K562 (cell line): ENCODE data around the gene RTL1. TPM values are rescaled to one million over a fixed set of nuclear protein-coding genes. Genes with fewer than 3 reads are reported as not detected.

Experiments
- DPF2 ChIP-seq: fragments of 450-650 bp; IDR thresholded peaks from 2 replicates; pipeline ENCODE4 v1.6.1; 2016
- IFI16 ChIP-seq: fragments of 250-450 bp; sonication (Bioruptor Pico); IDR thresholded peaks from 2 replicates; pipeline ENCODE4 v2.1.2; 2022; ENCODE audit warnings: mild to moderate bottlenecking, inconsistent platforms
- IRF1 ChIP-seq: sonication (generic); formaldehyde crosslinking; IDR thresholded peaks from 2 replicates; pipeline ENCODE4 v1.8.0; 2022; ENCODE audit warnings: missing genetic modification reagents, mild to moderate bottlenecking, borderline replicate concordance
- JUND ChIP-seq, 2 experiments: IDR thresholded peaks; 2 replicates in 1 of 2; 3 replicates in 1 of 2; pipeline ENCODE4 v1.6.1; 2011; ENCODE audit warnings: borderline replicate concordance in 2 of 2, low read depth in 2 of 2, low read length in 2 of 2, improper control_type of control experiment in 1 of 2, missing biosample characterization in 1 of 2, missing genetic modification characterization in 1 of 2, missing genetic modification reagents in 1 of 2
- KDM5B ChIP-seq: fragments of 200-600 bp; sonication (generic); IDR thresholded peaks from 2 replicates; pipeline ENCODE4 v1.6.1; 2012; ENCODE audit warnings: low read depth, mild to moderate bottlenecking, moderate library complexity, low read length, control low read depth, inconsistent platforms; ENCODE audit not compliant: insufficient replicate concordance
- KLF10 ChIP-seq: fragments of 250-450 bp; sonication (Bioruptor Pico); IDR thresholded peaks from 2 replicates; pipeline ENCODE4 v1.6.1; 2021; ENCODE audit warnings: matching md5 sums
- L3MBTL2 ChIP-seq: fragments of 450-650 bp; IDR thresholded peaks from 2 replicates; pipeline ENCODE4 v1.6.1; 2016; ENCODE audit warnings: mild to moderate bottlenecking, moderate library complexity
- MEIS2 ChIP-seq: fragments of 450-650 bp; IDR thresholded peaks from 2 replicates; pipeline ENCODE4 v1.6.1; 2014; ENCODE audit warnings: mild to moderate bottlenecking; ENCODE audit not compliant: partially characterized antibody
- MTF1 ChIP-seq: fragments of 250-450 bp; sonication (Bioruptor Pico); IDR thresholded peaks from 2 replicates; pipeline ENCODE4 v1.9.0; 2021; ENCODE audit warnings: moderate library complexity, mild to moderate bottlenecking, inconsistent platforms, borderline replicate concordance
- MYBL2 ChIP-seq, 2 experiments: fragments of 450-650 bp in 1 of 2; sonication (generic) in 1 of 2; formaldehyde crosslinking in 1 of 2; IDR thresholded peaks; 2 replicates each; pipeline versions ENCODE4 v1.6.1 to v1.8.1; 2017 to 2022; ENCODE audit warnings: borderline replicate concordance in 1 of 2, inconsistent platforms in 1 of 2, low read depth in 1 of 2, mild to moderate bottlenecking in 1 of 2, missing genetic modification reagents in 1 of 2, moderate library complexity in 1 of 2
- NUFIP1 ChIP-seq: fragments of 450-650 bp; IDR thresholded peaks from 2 replicates; pipeline ENCODE4 v1.6.1; 2018; ENCODE audit not compliant: partially characterized antibody
- PHB ChIP-seq: fragments of 250-450 bp; sonication (Bioruptor Pico); IDR thresholded peaks from 2 replicates; pipeline ENCODE4 v1.5.0; 2021
- POLR3G ChIP-seq: IDR thresholded peaks from 2 replicates; pipeline ENCODE4 v1.6.1; 2011; ENCODE audit not compliant: insufficient read length, insufficient replicate concordance; ENCODE audit errors: extremely low read depth
- RAD51 ChIP-seq: fragments of 450-650 bp; IDR thresholded peaks from 2 replicates; pipeline ENCODE4 v1.7.1; 2016; ENCODE audit warnings: low read depth, mild to moderate bottlenecking, borderline replicate concordance
- RFX1 ChIP-seq: fragments of 450-650 bp; IDR thresholded peaks from 2 replicates; pipeline ENCODE4 v1.6.1; 2016; ENCODE audit warnings: mild to moderate bottlenecking, moderate library complexity
- SUPT5H ChIP-seq: fragments of 450-650 bp; IDR thresholded peaks from 2 replicates; pipeline ENCODE4 v1.6.1; 2016
- TCF7 ChIP-seq: sonication (generic); IDR thresholded peaks from 2 replicates; pipeline ENCODE4 v1.6.1; 2016; ENCODE audit warnings: antibody characterized with exemption, borderline replicate concordance
- XRCC3 ChIP-seq: fragments of 450-650 bp; IDR thresholded peaks from 2 replicates; pipeline ENCODE4 v1.6.1; 2017; ENCODE audit warnings: mild to moderate bottlenecking, moderate library complexity
- ZNF143 ChIP-seq: sonication (generic); formaldehyde crosslinking; IDR thresholded peaks from 2 replicates; pipeline ENCODE4 v1.9.0; 2022; ENCODE audit warnings: mild to moderate bottlenecking, missing genetic modification reagents
- ZNF165 ChIP-seq: fragments of 250-450 bp; sonication (Bioruptor Pico); IDR thresholded peaks from 2 replicates; pipeline ENCODE4 v1.4.0; 2020; ENCODE audit warnings: borderline replicate concordance
- ZNF175 ChIP-seq: fragments of 200-800 bp; sonication (Bioruptor generic); IDR thresholded peaks from 2 replicates; pipeline ENCODE4 v1.6.1; 2016; ENCODE audit warnings: low read depth, mild to moderate bottlenecking, missing genetic modification characterization, missing compliant biosample characterization
- ZNF24 ChIP-seq: fragments of 450-650 bp; IDR thresholded peaks from 2 replicates; pipeline ENCODE4 v1.6.1; 2016
- ZNF436 ChIP-seq: fragments of 250-450, 450-650 bp; sonication (Bioruptor Pico); formaldehyde crosslinking; IDR thresholded peaks from 2 replicates; pipeline ENCODE4 v1.7.0; 2020; ENCODE audit warnings: mild to moderate bottlenecking
- polyA plus RNA-seq, 8 experiments: library from polyadenylated mRNA; depleted of rRNA in 4 of 8; stranded (reverse) in 5 of 8; unstranded in 3 of 8; fragments of >200 nt; fragmentation: Nextera tagmentation in 2 of 8; fragmentation: Illumina TruSeq in 1 of 8; extraction: Ambion mirVana in 2 of 8; extraction: Trizol in 1 of 8; gene quantifications; 2 replicates each; pipeline versions ENCODE4 v1.2.1 to v1.2.3, GENCODE V29; 2011 to 2014; ENCODE audit warnings: inconsistent platforms in 1 of 8, missing spikeins in 1 of 8
- total RNA-seq, 7 experiments: library from RNA; depleted of rRNA in 6 of 7; stranded (reverse); fragments of >200 nt in 6 of 7; fragmentation: Illumina TruSeq in 2 of 7; extraction: Trizol in 2 of 7; gene quantifications; 2 replicates each; pipeline versions ENCODE4 v1.2.1 to v1.2.3, GENCODE V29; 2011 to 2021; ENCODE audit warnings: low replicate concordance in 1 of 7
- TF ChIP-seq, protein P1 (sequence below): sonication (generic); formaldehyde crosslinking; IDR thresholded peaks from 2 replicates; pipeline ENCODE4 v1.8.0; 2022; ENCODE audit warnings: mild to moderate bottlenecking, missing genetic modification reagents

Gene RTL1
- total and polyA plus RNA-seq, 9 of the 15 experiments (the other 6 are each of a cell fraction or from before 2014, with no cell fraction given): not detected

DNA sequence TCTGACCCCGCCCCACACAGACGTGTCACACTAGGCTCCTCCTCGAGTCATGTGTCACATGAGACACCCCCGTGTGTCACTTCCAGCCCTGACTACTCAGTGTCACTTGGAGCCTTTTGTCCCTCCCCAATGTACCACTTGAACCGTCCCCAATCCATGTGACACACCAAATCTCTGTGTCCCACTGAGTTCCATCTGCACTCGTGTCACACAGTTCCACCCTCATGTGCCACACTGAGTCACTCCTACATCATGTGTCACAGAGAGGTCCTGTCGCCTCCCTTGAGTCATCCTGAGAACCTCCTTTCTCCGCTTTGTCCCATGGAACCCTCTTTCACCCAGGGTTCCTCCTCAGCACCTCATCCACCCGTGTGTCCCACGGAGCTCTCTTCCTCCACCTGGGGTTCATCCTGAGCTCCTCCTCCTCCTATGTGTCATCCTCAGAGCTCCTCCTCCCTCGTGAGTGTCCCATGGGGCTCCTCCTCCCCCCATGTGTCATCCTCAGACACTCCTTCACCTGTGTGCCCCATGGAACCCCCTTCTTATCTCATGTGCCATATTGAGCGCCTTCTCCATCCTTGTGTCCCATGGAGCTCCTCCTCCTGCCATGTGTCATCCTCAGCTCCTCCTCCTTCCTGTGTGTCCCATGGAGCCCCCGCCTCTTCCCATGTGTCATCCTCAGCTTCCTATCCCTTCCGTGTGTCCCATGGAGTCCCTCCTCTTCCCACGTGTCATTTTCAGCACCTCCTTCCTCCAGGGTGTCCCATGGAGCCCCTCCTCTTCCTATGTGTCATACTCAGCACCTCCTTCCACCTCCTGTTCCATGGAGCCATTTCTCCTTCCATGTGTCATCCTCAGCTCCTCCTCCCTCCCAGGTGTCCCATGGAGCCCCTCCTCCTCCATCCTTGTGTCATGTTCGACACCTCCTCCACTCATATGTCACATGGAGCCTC lies 32.0 kb downstream of the RTL1 start (continued):
- TF ChIP-seq IFI16 (no peak), POLR3G (no peak), ZNF24 (no peak), NUFIP1 (no peak), ZNF436 (CRISPR knock-in tag) (no peak), TCF7 (no peak), DPF2 (peak; percentile 70), L3MBTL2 (peak; percentile 74), PHB (CRISPR knock-in tag) (no peak), MEIS2 (peak; percentile 45), XRCC3 (no peak), RAD51 (no peak), IRF1 (CRISPR knock-in tag) (no peak), ZNF175 (CRISPR knock-in tag) (no peak), KDM5B (no peak), ZNF143 (CRISPR knock-in tag) (no peak), RFX1 (no peak), ZNF165 (CRISPR knock-in tag) (no peak), KLF10 (CRISPR knock-in tag) (no peak), JUND (IDR thresholded peaks at IDR 0.05; ENCODE audit: borderline replicate concordance, low read depth, low read length) (peak; percentile 72), JUND (tag; IDR thresholded peaks at IDR 0.05; ENCODE audit: borderline replicate concordance, low read depth, low read length) (no peak; the same call in 2 of the 3 replicates), MYBL2 (IDR thresholded peaks at IDR 0.05; ENCODE audit: low read depth) (no peak), MYBL2 (CRISPR knock-in tag; IDR thresholded peaks at IDR 0.05; ENCODE audit: borderline replicate concordance) (no peak), SUPT5H (no peak), MTF1 (CRISPR knock-in tag) (no peak)
- TF ChIP-seq, protein P1, sequence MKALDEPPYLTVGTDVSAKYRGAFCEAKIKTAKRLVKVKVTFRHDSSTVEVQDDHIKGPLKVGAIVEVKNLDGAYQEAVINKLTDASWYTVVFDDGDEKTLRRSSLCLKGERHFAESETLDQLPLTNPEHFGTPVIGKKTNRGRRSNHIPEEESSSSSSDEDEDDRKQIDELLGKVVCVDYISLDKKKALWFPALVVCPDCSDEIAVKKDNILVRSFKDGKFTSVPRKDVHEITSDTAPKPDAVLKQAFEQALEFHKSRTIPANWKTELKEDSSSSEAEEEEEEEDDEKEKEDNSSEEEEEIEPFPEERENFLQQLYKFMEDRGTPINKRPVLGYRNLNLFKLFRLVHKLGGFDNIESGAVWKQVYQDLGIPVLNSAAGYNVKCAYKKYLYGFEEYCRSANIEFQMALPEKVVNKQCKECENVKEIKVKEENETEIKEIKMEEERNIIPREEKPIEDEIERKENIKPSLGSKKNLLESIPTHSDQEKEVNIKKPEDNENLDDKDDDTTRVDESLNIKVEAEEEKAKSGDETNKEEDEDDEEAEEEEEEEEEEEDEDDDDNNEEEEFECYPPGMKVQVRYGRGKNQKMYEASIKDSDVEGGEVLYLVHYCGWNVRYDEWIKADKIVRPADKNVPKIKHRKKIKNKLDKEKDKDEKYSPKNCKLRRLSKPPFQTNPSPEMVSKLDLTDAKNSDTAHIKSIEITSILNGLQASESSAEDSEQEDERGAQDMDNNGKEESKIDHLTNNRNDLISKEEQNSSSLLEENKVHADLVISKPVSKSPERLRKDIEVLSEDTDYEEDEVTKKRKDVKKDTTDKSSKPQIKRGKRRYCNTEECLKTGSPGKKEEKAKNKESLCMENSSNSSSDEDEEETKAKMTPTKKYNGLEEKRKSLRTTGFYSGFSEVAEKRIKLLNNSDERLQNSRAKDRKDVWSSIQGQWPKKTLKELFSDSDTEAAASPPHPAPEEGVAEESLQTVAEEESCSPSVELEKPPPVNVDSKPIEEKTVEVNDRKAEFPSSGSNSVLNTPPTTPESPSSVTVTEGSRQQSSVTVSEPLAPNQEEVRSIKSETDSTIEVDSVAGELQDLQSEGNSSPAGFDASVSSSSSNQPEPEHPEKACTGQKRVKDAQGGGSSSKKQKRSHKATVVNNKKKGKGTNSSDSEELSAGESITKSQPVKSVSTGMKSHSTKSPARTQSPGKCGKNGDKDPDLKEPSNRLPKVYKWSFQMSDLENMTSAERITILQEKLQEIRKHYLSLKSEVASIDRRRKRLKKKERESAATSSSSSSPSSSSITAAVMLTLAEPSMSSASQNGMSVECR (CRISPR knock-in tag): no peak; the same call in 1 of the 2 replicates
